Measurements from ENCODE around the gene C2CD4D.

- TF ChIP-seq EHMT2 (IDR thresholded peaks at IDR 0.05; ENCODE audit: low read depth) (no peak), RARB (CRISPR knock-in tag; IDR thresholded peaks at IDR 0.05) (no peak), RAD21 (conservative IDR thresholded peaks at IDR 0.05 in 1 of 2, IDR thresholded peaks at IDR 0.05 in 1 of 2) (no peak), CTCF (IDR thresholded peaks at IDR 0.05) (no peak), SMC3 (IDR thresholded peaks at IDR 0.05) (no peak), CEBPB (IDR thresholded peaks at IDR 0.05) (no peak), REST (IDR thresholded peaks at IDR 0.05) (no peak)
These were observed 31.9 kb downstream of the C2CD4D start for GRCh38 chr1:151807766-151808165.
